ENCODE measurements around the gene TDRD9. TPM values are rescaled to one million over a fixed set of nuclear protein-coding genes. Genes with fewer than 3 reads are reported as not detected.
"Not testable (repeated sequence)": the region's sequence is repeated elsewhere in the genome, so short reads cannot be mapped to it uniquely, and the experiment has no call there.

Gene TDRD9
- total and polyA plus RNA-seq, 12 donors, result 0.55 to 8.4 (median 2.4) TPM

DNA sequence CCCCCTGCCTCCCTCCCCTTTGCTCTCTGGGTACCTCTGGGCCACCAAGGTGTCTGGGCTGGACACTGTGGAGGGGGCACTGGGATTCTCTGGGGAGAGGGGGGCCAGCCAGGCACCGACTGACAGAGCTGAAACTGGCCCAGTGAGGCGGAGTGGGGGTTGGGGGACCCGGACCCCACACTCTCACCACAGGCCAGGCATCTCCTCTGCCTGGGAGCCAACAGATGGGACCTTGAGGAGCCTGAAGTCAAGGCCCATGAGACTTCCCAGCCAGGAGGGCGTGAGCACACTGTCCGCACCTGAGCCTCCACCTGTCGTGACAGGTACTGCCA lies 41.1 kb upstream of the TDRD9 start:
- no peak for TF ChIP-seq CTCF (IDR thresholded peaks at IDR 0.05)
- intact Hi-C loops (cut with DNase I), result no loop called here
- H3K36me3 ChIP-seq, result no peaks in the 10 kb centered on the region
- no peaks in the 10 kb centered on the region for H3K9me3 ChIP-seq
- H3K27me3 ChIP-seq, result no peaks in the 10 kb centered on the region
- no peak for ATAC-seq
- DNase-seq, result no peak
- WGBS, 2 donors, result 85 to 92% methylated on average over 6 of the region's 6 CpGs
- no peak overlapping the region for H3K27ac ChIP-seq
- no peak overlapping the region for H3K4me3 ChIP-seq
- H3K4me1 ChIP-seq, result peaks cover 14 to 47% (median 33%) of the 10 kb centered on the region in 9 donors

DNA sequence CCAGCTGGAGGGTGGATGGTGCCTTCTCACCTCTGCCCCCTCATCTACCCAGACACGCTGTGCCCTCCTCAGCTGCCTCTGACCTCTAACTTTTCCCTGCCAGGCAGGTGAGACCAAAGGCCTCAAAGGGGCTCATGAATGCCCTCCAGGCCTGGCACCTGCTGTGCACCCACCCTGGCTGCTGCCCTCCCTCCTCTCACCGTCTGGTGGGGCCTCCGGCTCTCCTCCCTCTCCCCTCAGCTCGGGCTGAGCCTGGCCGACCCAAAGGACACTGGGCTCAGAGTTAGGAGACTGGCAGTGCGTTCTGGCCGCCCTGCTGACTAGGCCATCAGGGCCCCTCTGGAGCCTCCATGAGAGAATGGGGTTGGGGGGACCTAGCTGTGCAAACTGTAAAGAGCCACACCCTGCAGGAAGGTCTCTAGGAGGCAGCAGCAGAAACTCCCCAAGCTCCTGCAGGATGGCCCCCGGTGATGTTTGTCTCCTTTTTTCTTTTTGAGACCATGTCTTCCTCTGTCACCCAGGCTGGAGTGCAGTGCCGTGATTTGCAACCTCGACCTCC lies 40.6 kb upstream of the TDRD9 start:
- Histone ChIP-seq H3K36me3 (no peaks in the 10 kb centered on the region), H3K27ac (no peak overlapping the region), H3K4me3 (no peak overlapping the region), H3K9me3 (no peaks in the 10 kb centered on the region), H3K4me1 (peaks cover 9 to 42% (median 28%) of the 10 kb centered on the region in 9 donors), H3K27me3 (no peaks in the 10 kb centered on the region)
- ATAC-seq, result no peak
- no peak for TF ChIP-seq CTCF (IDR thresholded peaks at IDR 0.05)
- DNase-seq, result no peak
- 85 to 90% methylated on average over 10 of the region's 10 CpGs for WGBS, 2 donors
- intact Hi-C loops (cut with DNase I), result no loop called here

DNA sequence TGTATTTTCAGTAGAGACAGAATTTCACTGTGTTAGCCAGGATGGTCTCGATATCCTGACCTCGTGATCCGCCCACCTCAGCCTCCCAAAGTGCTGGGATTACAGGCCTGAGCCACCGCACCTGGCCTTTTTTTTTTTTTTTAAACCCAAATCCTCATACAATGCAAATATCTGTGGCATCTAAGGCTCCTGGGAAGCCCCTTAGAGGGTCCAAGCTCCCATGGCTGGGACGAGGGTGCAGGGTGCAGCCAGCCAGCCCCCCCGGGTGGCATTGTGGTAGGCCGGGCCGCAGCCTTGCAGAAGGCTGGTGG lies 39.3 kb upstream of the TDRD9 start:
- H3K36me3 ChIP-seq; H3K27ac ChIP-seq; intact Hi-C loops (cut with DNase I); H3K4me3 ChIP-seq; DNase-seq; H3K27me3 ChIP-seq; ATAC-seq; H3K9me3 ChIP-seq: not testable (repeated sequence)
- WGBS, 2 donors, result 95 to 98% methylated on average over 5 to 8 of the region's 8 CpGs
- peaks cover 8 to 35% (median 22%) of the 10 kb centered on the region in 9 donors for H3K4me1 ChIP-seq

DNA sequence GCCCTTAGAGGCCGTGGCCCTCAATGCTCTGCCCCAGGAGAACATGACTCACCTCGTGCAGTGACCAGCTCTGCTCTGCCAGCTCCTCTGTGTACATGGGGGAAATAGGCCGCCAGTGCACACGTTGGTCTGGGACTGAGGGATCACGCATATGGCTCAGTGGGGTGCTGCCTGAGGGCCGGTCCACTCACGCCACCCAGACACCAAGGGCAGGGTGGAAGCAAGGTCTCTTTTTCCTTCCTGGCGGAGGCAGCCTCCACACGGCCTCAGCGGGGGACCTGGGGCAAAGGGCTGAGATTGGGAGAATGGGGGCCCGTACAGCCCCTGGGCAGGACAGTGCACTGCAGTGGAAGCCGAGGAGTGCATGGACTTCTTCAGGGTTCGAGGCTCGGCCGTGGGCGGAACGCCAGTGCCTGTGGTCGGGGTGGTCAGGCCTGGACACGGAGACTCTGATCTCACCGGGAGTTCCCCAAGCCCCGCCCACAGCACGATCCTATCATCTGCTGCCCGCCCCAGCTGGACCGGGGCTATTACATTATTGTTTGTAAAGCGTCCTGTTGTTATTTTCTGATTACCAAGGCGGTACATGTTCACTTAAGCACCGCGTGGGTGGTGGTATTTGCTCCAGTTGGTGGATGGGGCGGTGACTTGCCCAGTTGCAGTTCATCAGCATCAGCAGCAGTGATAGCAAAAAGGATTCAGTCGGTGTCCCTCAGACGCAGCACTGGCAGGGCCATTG lies 38.8 kb upstream of the TDRD9 start:
- ATAC-seq (peak in 5 of 8 donors; percentile 3 to 43 (median 32)), DNase-seq (peak in 1 of 2 donors; percentile 37)
- H3K4me3 ChIP-seq, result no peak overlapping the region
- H3K27me3 ChIP-seq, result no peaks in the 10 kb centered on the region
- peak overlapping the region in 2 of 10 donors; percentile 20 to 44 for H3K27ac ChIP-seq
- H3K4me1 ChIP-seq, result peaks cover 8 to 35% (median 23%) of the 10 kb centered on the region in 9 donors
- no peak for TF ChIP-seq CTCF (IDR thresholded peaks at IDR 0.05)
- no peaks in the 10 kb centered on the region for H3K36me3 ChIP-seq
- intact Hi-C loops (cut with DNase I), result loop anchor here in 1 of 10 donors (2.0 kb wide), 1 partner anchor 19 kb away; no protein-coding TSS in a partner anchor
- WGBS, 2 donors, result 55 to 64% methylated on average over 31 of the region's 31 CpGs
- no peaks in the 10 kb centered on the region for H3K9me3 ChIP-seq

DNA sequence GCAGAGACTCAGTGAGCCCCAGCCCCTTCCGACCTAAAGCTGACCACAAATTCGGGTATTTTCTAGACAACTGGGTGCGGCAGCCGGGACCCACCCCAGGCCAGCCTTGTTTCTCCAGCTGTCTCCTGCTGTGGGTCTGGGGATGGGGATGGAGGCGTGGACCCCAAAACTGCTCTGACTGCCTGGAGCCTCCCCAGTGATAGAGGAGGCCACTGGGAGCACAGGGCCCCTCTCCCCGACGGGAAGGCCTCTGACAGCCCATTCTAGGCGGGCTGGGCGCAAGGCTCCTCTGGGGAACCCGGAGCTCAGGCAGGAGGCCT lies 38.2 kb upstream of the TDRD9 start:
- Histone ChIP-seq H3K27me3 (no peaks in the 10 kb centered on the region), H3K27ac (peak overlapping the region in 1 of 10 donors; percentile 44), H3K36me3 (no peaks in the 10 kb centered on the region), H3K9me3 (no peaks in the 10 kb centered on the region), H3K4me1 (peaks cover 8 to 37% (median 23%) of the 10 kb centered on the region in 9 donors), H3K4me3 (no peak overlapping the region)
- ATAC-seq, result no peak
- intact Hi-C loops (cut with DNase I), result loop anchor here in 1 of 10 donors (2.0 kb wide), 1 partner anchor 19 kb away; no protein-coding TSS in a partner anchor
- no peak for DNase-seq
- no peak for TF ChIP-seq CTCF (IDR thresholded peaks at IDR 0.05)
- 77 to 81% methylated on average over 10 of the region's 10 CpGs for WGBS, 2 donors

Measured in heart right ventricle (tissue), 16 donors.